Measurements from ENCODE around the gene TBC1D5.
"Not testable (repeated sequence)": the region's sequence is repeated elsewhere in the genome, so short reads cannot be mapped to it uniquely, and the experiment has no call there.

TBC1D5 gene

GRCh38 chr3:17709236-17709810 lies 33.1 kb downstream of the TBC1D5 start:
- DNase-seq (ENCODE audit: low read depth in 2 of 2), result no peak

DNA sequence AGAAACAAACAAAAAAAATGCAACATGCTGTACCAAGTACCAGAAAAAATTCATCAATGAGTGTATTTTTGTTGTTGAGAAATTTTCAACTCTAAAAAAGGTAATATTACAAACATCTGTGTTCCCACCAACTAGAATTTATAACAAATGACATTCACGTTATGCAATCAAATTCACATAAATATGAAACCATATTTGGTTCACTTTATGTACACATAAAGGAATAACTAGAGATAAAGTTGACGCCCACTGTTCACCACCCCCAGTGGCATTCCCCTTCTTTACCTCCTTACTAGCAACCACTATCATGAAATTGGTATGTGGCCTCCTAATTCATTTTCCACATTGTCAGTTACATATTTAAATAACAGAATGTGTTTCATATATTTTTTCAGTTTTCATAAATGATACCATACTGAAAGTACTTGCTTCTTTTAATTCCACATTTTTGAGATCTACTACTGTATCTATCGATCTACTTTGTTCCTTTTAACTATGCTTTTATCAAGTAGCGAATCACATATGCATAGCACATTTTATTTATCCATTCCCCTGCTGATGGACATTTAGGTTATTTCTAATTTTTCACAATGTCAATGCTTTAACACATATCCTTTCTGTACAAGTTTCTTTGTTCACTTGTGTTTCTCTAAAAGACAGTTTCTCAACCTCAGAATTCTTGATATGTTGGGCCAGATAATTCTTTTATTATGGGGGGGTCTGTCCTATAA lies 34.5 kb downstream of the TBC1D5 start:
- no peak for DNase-seq (ENCODE audit: low read depth in 2 of 2)

DNA sequence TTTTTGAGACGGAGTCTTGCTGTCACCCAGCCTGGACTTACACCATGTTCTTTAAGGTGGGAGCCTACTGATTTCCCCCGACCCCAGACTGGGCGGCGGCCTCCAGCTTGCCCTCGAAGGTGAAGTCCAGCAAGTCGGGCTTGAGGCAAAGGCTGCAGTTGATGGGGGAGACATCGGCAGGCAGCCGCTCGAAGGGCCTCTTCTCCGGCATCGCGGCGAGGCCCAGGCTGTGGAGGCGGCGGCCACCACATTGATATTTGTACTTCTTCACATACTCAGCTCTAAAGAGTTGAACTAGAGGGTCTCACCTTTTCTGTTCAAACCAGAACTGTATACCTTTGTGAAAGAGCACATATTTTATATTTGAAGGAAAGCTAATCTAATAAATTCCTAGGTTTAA lies 36.4 kb downstream of the TBC1D5 start:
- DNase-seq (ENCODE audit: low read depth in 2 of 2), result not testable (repeated sequence)

GRCh38 chr3:17699815-17700214 lies 42.6 kb downstream of the TBC1D5 start:
- not testable (repeated sequence) for DNase-seq (ENCODE audit: low read depth in 2 of 2)

DNA sequence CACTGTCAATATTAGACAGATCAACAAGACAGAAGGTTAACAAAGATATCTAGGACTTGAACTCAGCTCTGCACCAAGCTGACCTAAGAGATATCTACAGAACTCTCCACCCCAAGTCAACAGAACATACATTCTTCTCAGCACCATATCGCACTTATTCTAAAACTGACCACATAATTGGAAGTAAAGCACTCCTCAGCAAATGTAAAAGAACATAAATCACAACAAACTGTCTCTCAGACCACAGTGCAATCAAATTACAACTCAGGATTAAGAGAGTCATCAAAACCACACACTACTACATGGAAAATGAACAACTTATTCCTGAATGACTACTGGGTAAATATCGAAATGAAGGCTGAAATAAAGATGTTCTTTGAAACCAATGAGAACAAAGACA lies 46.8 kb downstream of the TBC1D5 start:
- DNase-seq (ENCODE audit: low read depth in 2 of 2), result not testable (repeated sequence)

GRCh38 chr3:17693670-17693999 lies 48.8 kb downstream of the TBC1D5 start:
- not testable (repeated sequence) for DNase-seq (ENCODE audit: low read depth in 2 of 2)

- DNase-seq (ENCODE audit: low read depth in 2 of 2), result not testable (repeated sequence)
Measured at GRCh38 chr3:17692846-17693669, 49.4 kb downstream of the TBC1D5 start.

- DNase-seq (ENCODE audit: low read depth in 2 of 2), result no peak
Measured at GRCh38 chr3:17687566-17687965, 54.9 kb downstream of the TBC1D5 start.

DNA sequence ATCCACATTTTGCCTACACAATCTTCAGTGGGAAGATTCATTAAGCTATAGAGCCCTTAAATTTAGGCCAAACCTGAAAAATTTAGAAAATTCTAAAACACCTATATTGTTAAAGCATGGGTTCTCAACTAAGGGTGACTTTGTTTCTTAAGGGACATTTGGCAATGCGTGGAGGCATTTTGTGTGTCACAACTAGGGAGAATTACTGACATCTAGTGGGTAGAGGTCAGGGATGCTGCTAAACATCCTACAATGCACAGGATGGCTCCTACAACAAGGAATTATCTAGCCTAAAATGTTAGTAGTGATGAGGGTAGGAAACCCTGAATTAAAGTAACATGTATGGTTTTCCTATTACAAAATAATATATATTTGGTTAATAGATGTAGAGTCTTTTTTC lies 55.8 kb downstream of the TBC1D5 start:
- DNase-seq (ENCODE audit: low read depth in 2 of 2), result no peak

DNA sequence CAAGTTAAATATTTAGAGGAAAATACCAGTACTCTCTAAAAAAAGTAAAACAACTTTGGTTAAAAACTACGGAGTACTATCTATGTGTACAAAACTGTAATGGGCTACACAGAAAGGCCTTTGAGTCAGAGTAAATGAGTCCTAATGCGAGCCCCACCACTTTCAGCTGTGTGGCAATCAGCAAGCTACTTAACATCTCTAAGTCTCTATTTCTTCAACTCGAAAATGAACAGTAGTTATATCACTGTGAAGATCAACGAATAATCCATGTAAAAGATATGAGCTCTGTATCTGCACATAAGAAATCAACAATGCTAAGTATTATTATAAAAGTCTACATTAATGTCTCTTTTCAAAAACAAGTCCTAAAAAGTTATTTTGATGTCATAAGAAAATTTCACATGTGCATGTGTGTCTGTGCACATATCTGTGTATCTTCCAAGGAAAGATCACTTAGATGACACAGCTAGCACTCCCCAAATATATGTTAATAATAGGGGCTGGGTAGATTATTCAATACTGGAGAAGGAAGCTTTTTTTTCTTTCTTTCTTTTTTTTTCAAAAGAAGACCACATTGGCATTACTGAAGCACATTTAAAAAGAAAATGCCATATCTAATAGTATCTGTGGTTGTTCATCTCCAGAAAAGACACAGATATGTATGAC lies 58.8 kb downstream of the TBC1D5 start:
- DNase-seq (ENCODE audit: low read depth in 2 of 2), result no peak

DNA sequence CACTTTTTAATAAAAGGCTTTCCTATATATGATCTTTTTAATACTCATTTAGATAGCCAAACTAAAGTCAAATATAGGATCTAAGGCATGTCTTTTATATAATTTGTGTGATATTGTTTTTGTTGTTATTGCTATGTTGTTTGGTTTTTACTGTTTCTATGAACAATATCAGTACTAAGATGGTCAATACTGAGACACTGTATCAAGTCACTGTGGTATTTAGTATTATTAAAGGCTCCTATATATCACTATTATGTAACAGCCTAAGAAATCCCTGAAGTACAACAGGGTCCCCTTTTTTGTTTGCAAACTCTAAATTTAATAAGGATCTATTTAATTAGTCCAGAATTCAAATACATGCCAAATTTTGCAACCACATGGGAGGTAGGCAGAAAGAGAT lies 61.9 kb downstream of the TBC1D5 start:
- DNase-seq (ENCODE audit: low read depth in 2 of 2), result no peak

- no peak for DNase-seq (ENCODE audit: low read depth in 2 of 2)
Measured at GRCh38 chr3:17678116-17678741, 64.2 kb downstream of the TBC1D5 start.

DNA sequence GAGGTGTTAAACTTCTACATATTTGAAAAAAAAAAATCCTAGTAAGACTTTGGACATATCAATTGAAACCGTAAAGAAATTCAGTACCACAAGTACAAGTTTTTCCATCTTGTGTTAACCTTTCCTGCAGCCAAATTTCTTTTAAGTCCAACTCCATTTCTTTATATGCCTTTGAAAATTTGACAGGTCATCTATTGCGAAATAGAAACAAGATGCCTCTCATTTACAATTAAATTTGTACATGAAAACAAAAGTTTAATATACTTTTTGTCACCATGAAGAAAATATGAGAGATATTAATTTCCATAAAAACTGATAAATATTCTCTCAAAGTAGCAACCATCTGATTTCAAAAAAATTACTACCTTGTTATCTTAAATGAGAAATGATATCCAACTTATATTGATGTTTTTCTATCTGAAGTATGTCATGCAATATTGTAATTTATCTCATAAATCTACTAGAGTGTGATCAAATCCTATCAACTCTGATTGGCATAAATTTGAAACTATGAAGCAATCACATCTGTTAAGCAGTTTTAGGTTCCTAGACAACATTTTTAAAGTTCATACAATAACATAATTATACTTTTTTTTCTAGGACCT lies 68.2 kb downstream of the TBC1D5 start:
- no peak for DNase-seq (ENCODE audit: low read depth in 2 of 2)

DNA sequence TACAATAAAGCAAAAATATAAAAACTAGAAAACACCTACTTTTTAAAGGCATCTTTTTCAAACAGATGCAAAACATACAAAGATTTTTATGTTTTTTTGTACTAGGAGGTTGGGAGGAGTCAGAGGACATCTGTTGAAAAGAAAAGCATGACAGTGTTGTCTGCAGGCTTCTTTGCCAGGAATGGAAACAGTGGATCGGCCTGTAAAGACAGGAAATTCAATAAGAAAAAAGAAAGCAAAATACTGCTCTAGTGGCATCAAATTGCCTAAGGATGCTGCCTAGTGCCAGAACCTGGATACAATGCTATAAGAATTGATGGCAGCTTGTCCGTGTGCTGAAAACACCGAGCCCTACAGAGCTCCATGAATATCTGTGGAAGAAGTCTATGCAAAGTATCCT lies 69.9 kb downstream of the TBC1D5 start:
- no peak for DNase-seq (ENCODE audit: low read depth in 2 of 2)

- DNase-seq (ENCODE audit: low read depth in 2 of 2), result no peak
Measured at GRCh38 chr3:17670749-17671148, 71.7 kb downstream of the TBC1D5 start.

DNA sequence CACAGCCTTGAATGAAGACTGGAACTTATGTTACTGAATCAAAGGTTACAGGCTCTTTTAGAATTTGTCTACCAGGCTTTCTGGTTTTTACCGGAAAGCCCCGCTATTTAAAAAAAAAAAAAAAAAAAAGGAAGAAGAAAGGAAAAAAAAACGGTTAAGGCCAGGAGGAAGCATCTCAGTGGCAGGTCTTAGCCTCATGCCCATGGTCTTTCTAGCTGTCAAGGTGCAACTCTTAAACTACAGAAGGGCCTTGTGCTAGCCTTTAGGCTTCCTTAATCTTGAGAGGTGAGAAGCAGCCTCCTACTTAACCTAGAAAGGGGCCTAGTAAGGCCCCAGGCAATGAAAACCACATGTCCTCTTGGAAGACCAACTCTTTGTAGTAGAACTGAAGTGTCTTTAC lies 77.5 kb downstream of the TBC1D5 start:
- no peak for DNase-seq (ENCODE audit: low read depth in 2 of 2)

- no peak for DNase-seq (ENCODE audit: low read depth in 2 of 2)
Measured at GRCh38 chr3:17656264-17656663, 86.2 kb downstream of the TBC1D5 start.

DNA sequence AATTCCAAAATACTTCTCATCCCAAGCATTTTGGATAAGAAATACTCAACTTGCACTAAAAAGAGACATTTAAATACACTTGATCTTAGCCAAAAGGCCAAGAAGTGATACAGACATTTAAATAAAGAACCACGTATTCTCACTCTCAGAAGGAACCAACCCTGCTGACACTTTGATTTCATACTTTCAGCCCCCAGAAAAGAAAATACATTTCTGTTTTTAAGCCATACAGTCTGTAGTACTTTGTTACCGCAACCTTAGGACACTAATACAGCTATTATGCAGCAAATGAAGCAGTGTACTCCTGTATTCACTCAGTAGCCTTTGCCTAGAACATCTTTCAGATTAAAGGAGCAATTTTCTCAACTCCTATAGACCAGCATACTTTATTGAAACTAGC lies 86.7 kb downstream of the TBC1D5 start:
- no peak for DNase-seq (ENCODE audit: low read depth in 2 of 2)

DNA sequence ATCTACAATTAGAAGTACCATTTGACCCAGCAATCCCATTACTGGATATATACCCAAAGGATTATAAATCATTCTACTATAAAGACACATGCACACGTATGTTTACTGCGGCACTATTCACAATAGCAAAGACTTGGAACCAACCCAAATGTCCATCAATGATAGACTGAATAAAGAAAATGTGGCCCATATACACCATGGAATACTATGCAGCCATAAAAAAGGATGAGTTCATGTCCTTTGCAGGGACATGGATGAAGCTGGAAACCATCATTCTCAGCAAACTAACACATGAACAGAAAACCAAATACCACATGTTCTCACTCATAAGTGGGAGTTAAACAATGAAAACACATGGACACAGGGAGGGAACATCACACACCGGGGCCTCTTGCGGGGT lies 92.7 kb downstream of the TBC1D5 start:
- not testable (repeated sequence) for DNase-seq (ENCODE audit: low read depth in 2 of 2)

- not testable (repeated sequence) for DNase-seq (ENCODE audit: low read depth in 2 of 2)
Measured at GRCh38 chr3:17648630-17649355, 93.6 kb downstream of the TBC1D5 start.

All from stimulated activated CD8-positive, alpha-beta memory T cell treated with anti-CD3 and anti-CD28 coated beads, Interleukin-7, amount 100 ng/mL, for 4 hours (primary cell).